ENCODE results near the gene CACNG4. TPM values are rescaled to one million over a fixed set of nuclear protein-coding genes. Genes with fewer than 3 reads are reported as not detected.

The CACNG4 gene
- polyA plus RNA-seq, 6 donors from 2014 or later, result not detected

Other genes starting within 250 kb of the CACNG4 start
- gene CACNG5, start 129.6 kb upstream of the CACNG4 start, polyA plus RNA-seq (ENCODE audit: low read depth in 6 of 6), result not detected
- gene CACNG1, start 79.8 kb downstream of the CACNG4 start, polyA plus RNA-seq (ENCODE audit: low read depth in 6 of 6), result not detected